HepG2 (cell line): Measurements from ENCODE around the gene NOXO1. TPM values are rescaled to one million over a fixed set of nuclear protein-coding genes. Genes with fewer than 3 reads are reported as not detected.

Experiments
- ATAD3A ChIP-seq: sonication (generic); formaldehyde crosslinking; IDR thresholded peaks from 2 replicates; pipeline ENCODE4 v1.4.0; 2020; ENCODE audit warnings: missing genetic modification reagents
- ATF2 ChIP-seq: sonication (generic); formaldehyde crosslinking; IDR thresholded peaks from 2 replicates; pipeline ENCODE4 v1.4.0; 2020; ENCODE audit warnings: missing genetic modification reagents
- KDM2A ChIP-seq: sonication (generic); formaldehyde crosslinking; IDR thresholded peaks from 2 replicates; pipeline ENCODE4 v1.4.0; 2020; ENCODE audit warnings: low read depth, missing genetic modification reagents, borderline replicate concordance
- MTF1 ChIP-seq: sonication (generic); formaldehyde crosslinking; IDR thresholded peaks from 2 replicates; pipeline ENCODE4 v1.5.0; 2020; ENCODE audit warnings: missing genetic modification reagents
- MXD4 ChIP-seq: IDR thresholded peaks from 2 replicates; pipeline ENCODE4 v1.6.1; 2016; ENCODE audit warnings: mild to moderate bottlenecking, missing biosample characterization, missing genetic modification reagents
- NR2F6 ChIP-seq, 2 experiments: IDR thresholded peaks; 2 replicates each; pipeline ENCODE4 v1.6.1; 2016; ENCODE audit warnings: antibody characterized with exemption in 1 of 2, mild to moderate bottlenecking in 1 of 2
- PRMT3 ChIP-seq: sonication (generic); formaldehyde crosslinking; IDR thresholded peaks from 2 replicates; pipeline ENCODE4 v1.8.1; 2022; ENCODE audit warnings: low read depth, mild to moderate bottlenecking, moderate library complexity, missing genetic modification reagents, borderline replicate concordance
- RXRA ChIP-seq: sonication (generic); formaldehyde crosslinking; IDR thresholded peaks from 2 replicates; pipeline ENCODE4 v1.5.1; 2020; ENCODE audit warnings: missing genetic modification reagents
- TAF1 ChIP-seq: sonication (generic); formaldehyde crosslinking; IDR thresholded peaks from 2 replicates; pipeline ENCODE4 v1.4.0; 2020; ENCODE audit warnings: missing genetic modification reagents
- ZFY ChIP-seq: sonication (generic); formaldehyde crosslinking; IDR thresholded peaks from 2 replicates; pipeline ENCODE4 v1.4.0; 2020; ENCODE audit warnings: missing genetic modification reagents
- ZNF3 ChIP-seq: IDR thresholded peaks from 2 replicates; pipeline ENCODE4 v1.7.0; 2017; ENCODE audit warnings: inconsistent platforms
- ZNF430 ChIP-seq: sonication (generic); formaldehyde crosslinking; IDR thresholded peaks from 2 replicates; pipeline ENCODE4 v1.9.0; 2021; ENCODE audit warnings: mild to moderate bottlenecking, missing genetic modification reagents
- ZNF768 ChIP-seq: sonication (generic); formaldehyde crosslinking; IDR thresholded peaks from 2 replicates; pipeline ENCODE4 v1.4.0; 2020; ENCODE audit warnings: missing genetic modification reagents
- ZNF776 ChIP-seq: sonication (generic); formaldehyde crosslinking; IDR thresholded peaks from 2 replicates; pipeline ENCODE4 v1.4.0; 2020; ENCODE audit warnings: mild to moderate bottlenecking, missing genetic modification reagents
- polyA plus RNA-seq, 8 experiments: library from polyadenylated mRNA; depleted of rRNA in 3 of 8; stranded (reverse) in 7 of 8; unstranded in 1 of 8; fragments of >200 nt; fragmentation: Illumina TruSeq in 4 of 8; extraction: Trizol in 4 of 8; gene quantifications; 2 replicates each; pipeline versions ENCODE4 v1.2.1 to v1.2.3, GENCODE V29; 2011 to 2016; ENCODE audit warnings: low read depth in 4 of 8, missing spikeins in 1 of 8, mixed read lengths in 1 of 8; ENCODE audit not compliant: insufficient read depth in 1 of 8
- total RNA-seq, 5 experiments: library from RNA; depleted of rRNA; stranded (reverse); fragments of >200 nt; fragmentation: Illumina TruSeq; extraction: Trizol; gene quantifications; 2 replicates each; pipeline ENCODE4 v1.2.3, GENCODE V29; 2016; ENCODE audit warnings: low read depth in 1 of 5
- TF ChIP-seq, protein P1 (sequence below): sonication (generic); formaldehyde crosslinking; IDR thresholded peaks from 2 replicates; pipeline ENCODE4 v1.4.0; 2020; ENCODE audit warnings: missing genetic modification reagents
- TF ChIP-seq, protein P2 (sequence below), 2 experiments: sonication (generic) in 1 of 2; formaldehyde crosslinking in 1 of 2; IDR thresholded peaks; 2 replicates each; pipeline versions ENCODE4 v1.6.1 to v1.9.0; 2014 to 2022; ENCODE audit warnings: antibody characterized with exemption in 1 of 2, borderline replicate concordance in 1 of 2, inconsistent platforms in 1 of 2, low read depth in 1 of 2, missing genetic modification reagents in 1 of 2

Gene NOXO1
- total and polyA plus RNA-seq, 2 of the 13 experiments (the other 11 are each of a cell fraction or from before 2014, with no cell fraction given): 0.69 to 1.4 TPM

- peak; percentile 79 for TF ChIP-seq KDM2A (CRISPR knock-in tag)
- peak; percentile 100 for TF ChIP-seq ZFY (CRISPR knock-in tag)
- TF ChIP-seq ZNF430 (CRISPR knock-in tag): peak; percentile 25; the same call in 1 of the 2 replicates
- TF ChIP-seq MXD4: peak; percentile 80
- TF ChIP-seq NR2F6 (IDR thresholded peaks at IDR 0.05): no peak
- 0 out of 2 replicates have a peak, but pooled peaks have one; percentile 42 for TF ChIP-seq NR2F6 (CRISPR knock-in tag; IDR thresholded peaks at IDR 0.05)
- TF ChIP-seq RXRA (CRISPR knock-in tag): peak; percentile 64; the same call in 1 of the 2 replicates
- TF ChIP-seq ZNF768: peak; percentile 70; the same call in 1 of the 2 replicates
- 0 out of 2 replicates have a peak, but pooled peaks have one; percentile 16 for TF ChIP-seq ATAD3A (CRISPR knock-in tag)
- peak; percentile 91 for TF ChIP-seq ZNF776 (CRISPR knock-in tag)
- no peak for TF ChIP-seq PRMT3 (CRISPR knock-in tag)
- TF ChIP-seq, protein P1, sequence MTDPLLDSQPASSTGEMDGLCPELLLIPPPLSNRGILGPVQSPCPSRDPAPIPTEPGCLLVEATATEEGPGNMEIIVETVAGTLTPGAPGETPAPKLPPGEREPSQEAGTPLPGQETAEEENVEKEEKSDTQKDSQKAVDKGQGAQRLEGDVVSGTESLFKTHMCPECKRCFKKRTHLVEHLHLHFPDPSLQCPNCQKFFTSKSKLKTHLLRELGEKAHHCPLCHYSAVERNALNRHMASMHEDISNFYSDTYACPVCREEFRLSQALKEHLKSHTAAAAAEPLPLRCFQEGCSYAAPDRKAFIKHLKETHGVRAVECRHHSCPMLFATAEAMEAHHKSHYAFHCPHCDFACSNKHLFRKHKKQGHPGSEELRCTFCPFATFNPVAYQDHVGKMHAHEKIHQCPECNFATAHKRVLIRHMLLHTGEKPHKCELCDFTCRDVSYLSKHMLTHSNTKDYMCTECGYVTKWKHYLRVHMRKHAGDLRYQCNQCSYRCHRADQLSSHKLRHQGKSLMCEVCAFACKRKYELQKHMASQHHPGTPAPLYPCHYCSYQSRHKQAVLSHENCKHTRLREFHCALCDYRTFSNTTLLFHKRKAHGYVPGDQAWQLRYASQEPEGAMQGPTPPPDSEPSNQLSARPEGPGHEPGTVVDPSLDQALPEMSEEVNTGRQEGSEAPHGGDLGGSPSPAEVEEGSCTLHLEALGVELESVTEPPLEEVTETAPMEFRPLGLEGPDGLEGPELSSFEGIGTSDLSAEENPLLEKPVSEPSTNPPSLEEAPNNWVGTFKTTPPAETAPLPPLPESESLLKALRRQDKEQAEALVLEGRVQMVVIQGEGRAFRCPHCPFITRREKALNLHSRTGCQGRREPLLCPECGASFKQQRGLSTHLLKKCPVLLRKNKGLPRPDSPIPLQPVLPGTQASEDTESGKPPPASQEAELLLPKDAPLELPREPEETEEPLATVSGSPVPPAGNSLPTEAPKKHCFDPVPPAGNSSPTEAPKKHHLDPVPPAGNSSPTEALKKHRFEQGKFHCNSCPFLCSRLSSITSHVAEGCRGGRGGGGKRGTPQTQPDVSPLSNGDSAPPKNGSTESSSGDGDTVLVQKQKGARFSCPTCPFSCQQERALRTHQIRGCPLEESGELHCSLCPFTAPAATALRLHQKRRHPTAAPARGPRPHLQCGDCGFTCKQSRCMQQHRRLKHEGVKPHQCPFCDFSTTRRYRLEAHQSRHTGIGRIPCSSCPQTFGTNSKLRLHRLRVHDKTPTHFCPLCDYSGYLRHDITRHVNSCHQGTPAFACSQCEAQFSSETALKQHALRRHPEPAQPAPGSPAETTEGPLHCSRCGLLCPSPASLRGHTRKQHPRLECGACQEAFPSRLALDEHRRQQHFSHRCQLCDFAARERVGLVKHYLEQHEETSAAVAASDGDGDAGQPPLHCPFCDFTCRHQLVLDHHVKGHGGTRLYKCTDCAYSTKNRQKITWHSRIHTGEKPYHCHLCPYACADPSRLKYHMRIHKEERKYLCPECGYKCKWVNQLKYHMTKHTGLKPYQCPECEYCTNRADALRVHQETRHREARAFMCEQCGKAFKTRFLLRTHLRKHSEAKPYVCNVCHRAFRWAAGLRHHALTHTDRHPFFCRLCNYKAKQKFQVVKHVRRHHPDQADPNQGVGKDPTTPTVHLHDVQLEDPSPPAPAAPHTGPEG (CRISPR knock-in tag): peak; percentile 73; the same call in 1 of the 2 replicates
- TF ChIP-seq MTF1 (CRISPR knock-in tag): no peak
- TF ChIP-seq, protein P2, sequence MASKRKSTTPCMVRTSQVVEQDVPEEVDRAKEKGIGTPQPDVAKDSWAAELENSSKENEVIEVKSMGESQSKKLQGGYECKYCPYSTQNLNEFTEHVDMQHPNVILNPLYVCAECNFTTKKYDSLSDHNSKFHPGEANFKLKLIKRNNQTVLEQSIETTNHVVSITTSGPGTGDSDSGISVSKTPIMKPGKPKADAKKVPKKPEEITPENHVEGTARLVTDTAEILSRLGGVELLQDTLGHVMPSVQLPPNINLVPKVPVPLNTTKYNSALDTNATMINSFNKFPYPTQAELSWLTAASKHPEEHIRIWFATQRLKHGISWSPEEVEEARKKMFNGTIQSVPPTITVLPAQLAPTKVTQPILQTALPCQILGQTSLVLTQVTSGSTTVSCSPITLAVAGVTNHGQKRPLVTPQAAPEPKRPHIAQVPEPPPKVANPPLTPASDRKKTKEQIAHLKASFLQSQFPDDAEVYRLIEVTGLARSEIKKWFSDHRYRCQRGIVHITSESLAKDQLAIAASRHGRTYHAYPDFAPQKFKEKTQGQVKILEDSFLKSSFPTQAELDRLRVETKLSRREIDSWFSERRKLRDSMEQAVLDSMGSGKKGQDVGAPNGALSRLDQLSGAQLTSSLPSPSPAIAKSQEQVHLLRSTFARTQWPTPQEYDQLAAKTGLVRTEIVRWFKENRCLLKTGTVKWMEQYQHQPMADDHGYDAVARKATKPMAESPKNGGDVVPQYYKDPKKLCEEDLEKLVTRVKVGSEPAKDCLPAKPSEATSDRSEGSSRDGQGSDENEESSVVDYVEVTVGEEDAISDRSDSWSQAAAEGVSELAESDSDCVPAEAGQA (IDR thresholded peaks at IDR 0.05; ENCODE audit: low read depth): no peak
- TF ChIP-seq, protein P2 (CRISPR knock-in tag; IDR thresholded peaks at IDR 0.05; ENCODE audit: borderline replicate concordance): 0 out of 2 replicates have a peak, but pooled peaks have one; percentile 33
- peak; percentile 96 for TF ChIP-seq TAF1
- TF ChIP-seq ATF2 (CRISPR knock-in tag): peak; percentile 74; the same call in 1 of the 2 replicates
- TF ChIP-seq ZNF3 (CRISPR knock-in tag): no peak
These were observed 21.8 kb downstream of the NOXO1 start, which contains the start of gene NDUFB10 (continued) for GRCh38 chr16:1959269-1960039.
